Activated naive CD4-positive, alpha-beta T cell treated with anti-CD3 and anti-CD28 coated beads, Interleukin-2, amount 50 U/mL, for 24 hours (primary cell): ENCODE data around the gene ADAMTS8.

Experiments
- H3K27ac Mint-ChIP-seq: one replicate; pipeline ENCODE4 v1.8.0; 2021; ENCODE audit warnings: mild to moderate bottlenecking, mixed read lengths
- H3K27me3 Mint-ChIP-seq: one replicate; pipeline ENCODE4 v1.8.0; 2021; ENCODE audit warnings: mixed read lengths
- H3K36me3 Mint-ChIP-seq: one replicate; pipeline ENCODE4 v1.8.0; 2021; ENCODE audit warnings: mixed read lengths
- H3K4me1 Mint-ChIP-seq: one replicate; pipeline ENCODE4 v1.8.0; 2021; ENCODE audit warnings: mixed read lengths
- H3K4me3 Mint-ChIP-seq: one replicate; pipeline ENCODE4 v1.8.0; 2021; ENCODE audit warnings: mild to moderate bottlenecking, mixed read lengths
- H3K9me3 Mint-ChIP-seq: one replicate; pipeline ENCODE4 v1.8.0; 2021; ENCODE audit warnings: mixed read lengths

Gene ADAMTS8

DNA sequence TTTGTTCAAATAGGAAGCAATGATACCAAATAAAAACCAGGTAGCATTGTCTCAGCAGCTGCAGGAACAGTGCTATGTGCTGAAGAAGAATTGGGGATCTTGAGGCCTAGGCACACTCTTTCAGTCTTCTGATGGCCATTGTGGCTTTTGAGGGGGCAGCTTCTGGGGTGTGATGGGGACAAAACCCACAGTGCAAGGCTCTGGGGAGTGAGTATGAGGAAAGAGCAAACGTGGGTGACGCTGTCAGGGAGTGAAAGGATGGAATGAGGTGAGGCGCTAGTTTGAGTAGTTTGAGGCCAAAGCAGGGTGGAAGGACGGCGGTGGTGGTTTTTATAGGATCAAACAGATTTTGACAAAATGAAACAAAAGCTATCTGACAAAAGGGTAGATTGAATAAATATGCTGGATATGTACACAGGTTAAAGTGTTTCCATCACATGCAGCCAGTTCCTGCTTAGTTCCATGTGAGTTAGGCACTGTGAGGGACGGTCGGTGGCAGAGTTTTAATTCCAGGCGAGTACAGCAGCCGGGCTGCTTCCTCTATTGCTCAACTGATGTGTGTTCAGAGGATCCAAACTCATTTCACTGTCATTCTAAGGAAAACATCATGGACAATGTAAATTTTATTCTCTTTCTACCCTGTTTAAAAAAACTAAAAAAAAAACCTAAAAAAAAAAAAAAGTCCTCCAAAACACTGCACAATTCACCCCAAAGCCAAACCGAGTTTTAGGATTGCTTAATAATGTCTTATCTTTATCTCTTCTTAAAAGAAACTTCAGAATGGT is 38.9 kb upstream of the ADAMTS8 start:
- Mint-ChIP-seq H3K4me3 (no peak overlapping the region), H3K9me3 (no peaks in the 10 kb centered on the region), H3K27me3 (no peaks in the 10 kb centered on the region), H3K36me3 (no peaks in the 10 kb centered on the region), H3K27ac (no peak overlapping the region), H3K4me1 (no peaks in the 10 kb centered on the region)

DNA sequence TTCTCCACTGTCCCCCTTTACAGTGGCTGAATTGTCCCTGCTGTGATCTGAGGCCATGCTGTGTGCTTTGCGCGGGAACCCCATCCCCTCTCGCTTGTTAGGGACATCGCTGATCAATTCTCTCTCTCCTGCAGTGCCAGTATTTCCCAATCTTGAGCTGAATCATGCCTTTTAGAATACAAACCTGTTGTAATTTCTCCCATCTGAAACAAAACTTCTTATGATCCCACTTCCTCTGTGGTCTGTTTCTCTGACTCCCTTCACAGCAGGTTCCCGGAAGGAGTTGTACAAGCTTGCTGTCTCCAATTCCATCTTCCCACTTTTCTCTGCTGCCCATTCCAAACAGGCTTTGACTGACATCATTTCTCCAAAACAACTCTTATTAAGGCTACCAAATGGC is 36.9 kb upstream of the ADAMTS8 start:
- Mint-ChIP-seq H3K36me3 (no peaks in the 10 kb centered on the region), H3K9me3 (no peaks in the 10 kb centered on the region), H3K27ac (no peak overlapping the region), H3K4me3 (no peak overlapping the region), H3K27me3 (peaks cover 1% of the 10 kb centered on the region), H3K4me1 (no peaks in the 10 kb centered on the region)

DNA sequence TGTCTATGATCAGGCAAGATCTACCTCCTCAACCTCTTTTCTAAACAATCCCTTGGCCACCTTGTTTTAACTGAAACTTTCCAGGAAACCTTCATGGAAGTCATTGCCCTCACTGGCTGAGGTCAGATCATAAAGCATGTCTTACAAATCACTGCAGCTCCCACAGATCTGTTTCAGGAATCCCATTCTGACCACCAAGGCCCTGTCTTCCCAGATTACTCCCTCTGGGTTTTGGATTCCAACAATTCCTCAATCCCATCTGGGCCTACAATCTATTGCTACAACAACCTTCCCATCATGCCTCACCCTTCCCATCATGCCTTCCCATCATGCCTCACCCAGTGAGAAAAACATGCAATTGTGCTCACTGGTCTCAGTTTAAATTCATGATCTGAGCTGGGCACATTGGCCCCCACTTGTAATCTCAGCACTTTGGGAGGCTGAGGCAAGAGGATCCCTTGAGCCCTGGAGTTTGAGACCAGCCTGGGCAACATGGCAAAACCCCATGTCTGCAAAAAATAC is 35.9 kb upstream of the ADAMTS8 start:
- Mint-ChIP-seq H3K4me1 (no peaks in the 10 kb centered on the region), H3K27me3 (peaks cover 1% of the 10 kb centered on the region), H3K27ac (no peak overlapping the region), H3K9me3 (no peaks in the 10 kb centered on the region), H3K36me3 (no peaks in the 10 kb centered on the region), H3K4me3 (no peak overlapping the region)

DNA sequence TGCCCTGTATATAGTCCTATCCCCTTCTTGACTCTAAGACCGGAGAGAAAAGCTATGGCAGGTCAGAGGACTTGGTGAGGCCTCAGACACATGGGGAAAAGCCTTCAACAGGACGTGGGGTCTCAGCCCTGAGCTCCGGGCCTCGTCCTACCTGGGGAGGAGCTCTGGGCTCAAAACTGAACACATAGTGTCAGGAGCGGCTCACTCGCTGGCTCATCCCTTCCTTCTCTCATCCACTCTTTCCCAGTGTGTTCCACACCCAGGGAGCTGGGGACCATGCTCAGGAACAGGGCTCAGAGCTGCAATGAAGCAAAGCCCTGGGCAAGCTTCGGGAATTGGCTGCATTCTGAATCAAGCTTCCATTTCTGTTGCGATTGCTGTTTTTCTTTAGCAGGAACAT is 34.5 kb upstream of the ADAMTS8 start:
- H3K4me3 Mint-ChIP-seq: no peak overlapping the region
- H3K27ac Mint-ChIP-seq: no peak overlapping the region
- H3K27me3 Mint-ChIP-seq: peaks cover 1% of the 10 kb centered on the region
- no peaks in the 10 kb centered on the region for H3K9me3 Mint-ChIP-seq
- no peaks in the 10 kb centered on the region for H3K4me1 Mint-ChIP-seq
- H3K36me3 Mint-ChIP-seq: no peaks in the 10 kb centered on the region

DNA sequence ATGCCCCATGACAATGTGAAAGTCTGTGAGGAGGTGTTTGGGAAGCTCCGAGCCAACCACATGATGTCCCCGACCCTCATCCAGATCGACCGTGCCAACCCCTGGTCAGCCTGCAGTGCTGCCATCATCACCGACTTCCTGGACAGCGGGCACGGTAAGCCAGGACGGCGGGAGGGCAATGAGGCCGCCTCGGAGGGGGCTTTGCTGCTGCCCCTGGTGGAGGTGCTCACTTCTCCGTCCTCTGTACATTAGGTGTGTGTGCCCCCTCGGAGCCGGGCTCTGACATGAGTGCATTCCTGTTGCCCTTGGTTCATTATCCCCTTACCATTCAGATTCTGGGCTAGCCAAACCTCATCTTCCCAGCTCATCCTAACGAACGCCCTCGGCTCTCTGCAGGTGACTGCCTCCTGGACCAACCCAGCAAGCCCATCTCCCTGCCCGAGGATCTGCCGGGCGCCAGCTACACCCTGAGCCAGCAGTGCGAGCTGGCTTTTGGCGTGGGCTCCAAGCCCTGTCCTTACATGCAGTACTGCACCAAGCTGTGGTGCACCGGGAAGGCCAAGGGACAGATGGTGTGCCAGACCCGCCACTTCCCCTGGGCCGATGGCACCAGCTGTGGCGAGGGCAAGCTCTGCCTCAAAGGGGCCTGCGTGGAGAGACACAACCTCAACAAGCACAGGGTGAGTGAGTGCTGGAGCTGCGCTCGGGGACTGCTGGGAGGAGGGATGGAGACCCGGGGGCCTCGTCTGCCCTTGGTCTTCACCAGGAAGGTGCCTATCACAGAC is 33.9 kb upstream of the ADAMTS8 start:
- Mint-ChIP-seq H3K9me3 (no peaks in the 10 kb centered on the region), H3K36me3 (no peaks in the 10 kb centered on the region), H3K4me1 (no peaks in the 10 kb centered on the region), H3K27ac (no peak overlapping the region), H3K4me3 (no peak overlapping the region), H3K27me3 (peaks cover 1% of the 10 kb centered on the region)

DNA sequence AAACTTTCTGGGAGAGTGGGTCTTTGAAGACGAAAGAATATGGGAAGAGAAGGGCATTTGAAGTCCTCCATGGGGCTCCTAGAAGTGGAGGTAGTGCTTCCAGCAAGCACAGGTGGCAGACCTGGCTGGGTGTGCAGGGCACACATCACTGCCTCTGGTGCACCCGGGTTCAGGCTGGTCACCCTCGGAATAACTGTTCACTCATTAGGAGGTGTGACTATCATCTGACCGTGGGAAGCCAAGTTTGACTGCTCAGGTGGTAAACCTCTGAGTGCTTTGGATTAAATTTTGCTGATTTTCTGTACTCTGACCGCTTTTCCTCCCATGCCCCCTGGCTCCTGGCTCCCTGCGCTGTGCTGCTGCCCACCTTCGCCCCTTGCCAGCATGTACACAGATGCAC is 31.1 kb upstream of the ADAMTS8 start:
- Mint-ChIP-seq H3K27me3 (peaks cover 1% of the 10 kb centered on the region), H3K4me1 (no peaks in the 10 kb centered on the region), H3K27ac (no peak overlapping the region), H3K36me3 (no peaks in the 10 kb centered on the region), H3K9me3 (no peaks in the 10 kb centered on the region), H3K4me3 (no peak overlapping the region)

DNA sequence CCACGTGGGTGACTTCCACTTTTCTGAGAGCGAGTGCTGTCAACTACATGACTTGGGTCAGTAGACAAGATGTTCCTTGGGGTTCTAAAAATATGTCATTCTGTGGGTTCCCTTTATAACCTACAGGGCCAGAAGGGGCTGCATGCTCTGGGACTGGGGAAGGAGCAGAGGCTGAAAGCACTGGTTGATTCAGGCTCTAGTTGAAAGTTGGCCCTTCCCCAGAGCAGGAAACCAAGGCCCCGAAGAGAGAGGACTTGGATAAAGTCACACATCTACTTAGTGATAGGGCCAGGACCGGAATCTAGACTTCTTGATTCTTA is 30.0 kb upstream of the ADAMTS8 start:
- Mint-ChIP-seq H3K27ac (no peak overlapping the region), H3K4me3 (no peak overlapping the region), H3K4me1 (no peaks in the 10 kb centered on the region), H3K36me3 (no peaks in the 10 kb centered on the region), H3K27me3 (peaks cover 6% of the 10 kb centered on the region), H3K9me3 (no peaks in the 10 kb centered on the region)

DNA sequence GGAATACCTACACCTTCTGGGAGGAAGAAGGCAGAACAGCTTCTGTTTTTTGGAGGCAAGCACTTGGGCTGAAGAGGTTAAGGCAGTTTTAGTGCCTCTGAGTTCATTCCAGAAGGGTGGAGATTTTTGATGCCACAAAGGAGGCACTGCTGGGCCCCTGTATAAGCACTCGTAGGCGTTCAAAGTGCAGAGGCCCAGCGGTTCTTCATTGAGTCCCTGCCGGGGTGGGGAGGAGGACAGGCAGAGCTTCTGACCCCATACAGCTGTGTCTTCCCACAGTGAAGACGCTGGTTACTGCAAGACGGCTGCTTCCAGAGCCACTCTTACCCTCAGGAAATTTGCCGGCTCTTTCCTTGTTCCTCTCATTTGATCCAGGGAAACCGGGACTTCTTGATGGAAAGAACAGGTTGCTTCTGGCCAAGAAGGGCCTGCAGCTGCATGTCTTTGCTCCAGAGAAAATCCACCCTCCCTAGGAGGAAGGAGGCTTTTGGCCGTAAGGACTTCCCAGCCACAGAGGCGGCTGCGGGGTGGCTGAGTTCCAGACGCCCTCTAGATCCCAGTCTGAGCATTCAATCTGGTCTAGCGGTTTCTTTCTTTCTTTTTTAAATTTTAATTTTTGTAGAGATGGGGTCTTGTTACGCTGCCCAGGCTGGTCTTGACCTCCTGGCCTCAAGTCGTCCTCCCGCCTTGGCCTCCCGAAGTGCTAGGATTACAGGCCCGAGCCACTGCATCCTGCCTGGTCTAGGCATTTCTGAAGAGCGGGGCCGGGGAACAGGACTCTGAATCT is 29.4 kb upstream of the ADAMTS8 start:
- no peaks in the 10 kb centered on the region for H3K36me3 Mint-ChIP-seq
- H3K9me3 Mint-ChIP-seq: no peaks in the 10 kb centered on the region
- H3K27ac Mint-ChIP-seq: no peak overlapping the region
- H3K27me3 Mint-ChIP-seq: peaks cover 8% of the 10 kb centered on the region
- no peaks in the 10 kb centered on the region for H3K4me1 Mint-ChIP-seq
- no peak overlapping the region for H3K4me3 Mint-ChIP-seq

DNA sequence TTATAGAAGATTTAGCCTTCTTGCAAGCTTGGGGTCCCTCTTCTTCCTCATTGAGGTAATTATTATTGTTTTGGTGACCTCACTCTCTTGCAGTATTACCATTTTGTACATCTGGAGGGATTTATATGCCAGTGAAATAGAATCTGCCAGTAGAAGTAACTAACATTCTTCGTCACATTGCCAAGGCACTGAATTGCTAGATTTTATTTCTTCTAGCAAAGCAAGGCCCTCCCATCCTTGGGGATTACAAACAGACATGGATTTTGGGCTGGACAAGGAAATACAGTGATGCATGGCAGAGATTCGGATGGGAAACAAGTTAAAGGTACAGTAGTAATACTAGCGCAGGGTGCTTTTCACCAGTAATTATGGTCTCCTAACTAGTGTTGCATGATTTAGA is 27.9 kb upstream of the ADAMTS8 start:
- Mint-ChIP-seq H3K27me3 (peaks cover 7% of the 10 kb centered on the region), H3K27ac (no peak overlapping the region), H3K9me3 (no peaks in the 10 kb centered on the region), H3K4me1 (no peaks in the 10 kb centered on the region), H3K36me3 (no peaks in the 10 kb centered on the region), H3K4me3 (no peak overlapping the region)

DNA sequence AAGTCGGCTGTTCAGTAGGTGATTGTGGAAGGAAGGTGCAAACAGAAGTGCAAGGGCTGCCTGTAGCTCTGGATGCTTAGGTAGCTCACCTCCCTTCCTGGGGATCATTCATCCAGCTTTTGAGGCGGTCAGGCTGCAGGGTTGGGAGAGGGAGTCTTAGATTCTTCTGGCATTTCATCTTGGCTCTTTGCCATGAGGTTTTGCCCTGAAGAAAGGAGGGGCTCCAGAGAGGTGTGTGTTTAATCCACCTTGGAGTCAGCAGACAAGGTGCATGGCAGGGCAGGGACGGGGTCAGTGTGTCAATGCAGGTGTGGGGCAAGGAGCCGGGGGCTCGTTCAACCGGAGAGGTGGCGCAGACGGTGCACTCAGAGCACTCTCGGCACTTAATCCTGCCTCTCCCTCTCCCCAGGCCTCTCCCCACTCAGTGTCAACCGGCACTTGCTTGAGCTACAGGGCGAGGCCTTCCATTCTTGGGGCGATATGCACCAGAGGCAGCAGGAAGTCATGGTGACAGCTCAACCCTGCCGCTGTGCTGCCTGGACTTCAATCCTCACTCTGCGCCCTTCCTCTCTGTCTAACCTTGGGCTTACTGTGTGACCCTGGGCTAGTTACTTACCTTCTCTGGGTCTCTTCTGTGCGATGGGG is 27.2 kb upstream of the ADAMTS8 start:
- Mint-ChIP-seq H3K4me3 (no peak overlapping the region), H3K4me1 (no peaks in the 10 kb centered on the region), H3K36me3 (no peaks in the 10 kb centered on the region), H3K9me3 (no peaks in the 10 kb centered on the region), H3K27me3 (peaks cover 9% of the 10 kb centered on the region), H3K27ac (no peak overlapping the region)

DNA sequence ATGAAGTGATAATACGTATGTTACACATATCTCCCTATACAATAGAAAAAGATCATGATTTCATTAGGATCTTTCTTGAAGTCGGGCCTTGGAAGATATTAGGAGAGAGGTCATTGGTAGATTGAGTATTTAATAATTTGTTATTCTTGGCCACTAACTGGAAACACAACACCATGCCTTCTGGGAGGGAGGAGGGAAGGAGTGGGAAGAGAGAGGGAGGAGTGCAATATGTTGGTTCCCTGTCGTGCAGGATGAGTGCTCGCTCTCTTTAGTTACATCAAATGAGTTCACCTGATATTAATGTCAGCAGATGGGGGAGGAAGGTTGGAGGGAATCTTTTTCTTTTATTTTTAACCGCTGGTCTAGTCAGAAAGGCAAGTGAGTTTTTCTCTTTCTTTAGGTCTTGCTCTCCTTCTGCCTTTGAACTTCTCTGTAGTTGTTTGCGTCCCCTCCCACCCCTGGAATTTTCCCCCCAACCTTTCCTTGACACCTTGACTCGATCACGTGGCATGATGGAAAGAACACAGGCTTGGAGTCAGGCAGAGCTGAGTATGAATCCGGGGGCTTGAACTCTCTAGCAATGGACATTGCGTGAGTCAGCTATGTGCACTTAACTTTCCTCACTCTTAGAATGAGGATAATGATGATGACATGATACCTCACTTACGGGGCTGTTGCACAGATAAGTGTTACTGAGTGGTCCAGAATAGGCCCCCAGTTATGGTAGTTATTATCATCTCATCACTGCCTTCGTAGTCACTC is 26.3 kb upstream of the ADAMTS8 start:
- H3K36me3 Mint-ChIP-seq: no peaks in the 10 kb centered on the region
- no peak overlapping the region for H3K27ac Mint-ChIP-seq

DNA sequence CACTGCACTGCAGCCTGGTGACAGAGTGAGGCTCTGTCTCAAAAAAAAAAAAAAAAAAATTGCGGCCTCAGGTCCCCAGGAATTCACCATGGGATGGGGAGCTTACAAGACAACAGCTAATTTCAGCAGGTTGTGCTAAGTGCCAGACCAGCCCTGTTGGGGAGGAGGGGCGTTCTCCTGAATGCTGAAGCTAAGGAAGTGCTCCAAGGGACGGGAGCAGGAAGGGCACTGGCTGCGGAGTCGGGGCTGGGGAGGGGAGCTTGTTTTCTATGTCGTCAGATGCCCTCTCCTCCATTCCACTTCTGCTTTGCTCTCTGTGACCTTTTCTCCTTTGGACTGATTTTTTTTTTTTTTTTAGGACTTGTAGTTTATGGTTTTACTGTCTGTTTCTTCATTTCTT is 24.5 kb upstream of the ADAMTS8 start:
- no peaks in the 10 kb centered on the region for H3K9me3 Mint-ChIP-seq

More for the DNA sequence above, 26.3 kb upstream of the ADAMTS8 start:
- Mint-ChIP-seq H3K27me3 (peaks cover 12% of the 10 kb centered on the region), H3K4me1 (no peaks in the 10 kb centered on the region), H3K9me3 (no peaks in the 10 kb centered on the region), H3K4me3 (no peak overlapping the region)

DNA sequence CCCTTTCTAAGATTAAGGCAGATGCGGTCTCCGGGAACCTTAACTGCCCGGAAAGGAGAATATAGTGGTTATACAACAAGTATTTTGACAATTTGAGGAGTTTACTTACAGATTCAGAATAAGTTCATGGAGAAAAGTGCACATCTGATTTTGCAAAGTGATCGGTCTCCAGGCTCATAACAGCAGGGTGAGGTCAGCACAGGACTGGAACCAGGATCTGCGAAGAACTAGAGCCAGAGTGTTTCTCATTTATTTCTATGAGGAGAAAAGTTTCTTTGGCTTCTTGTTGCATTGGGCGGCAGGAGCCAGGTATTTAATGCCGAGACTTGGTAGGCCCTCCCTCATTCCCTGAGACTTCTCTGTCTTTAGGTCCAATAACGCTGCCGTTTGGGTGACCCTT is 23.8 kb upstream of the ADAMTS8 start:
- no peak overlapping the region for H3K27ac Mint-ChIP-seq
- H3K4me3 Mint-ChIP-seq: no peak overlapping the region
- no peaks in the 10 kb centered on the region for H3K9me3 Mint-ChIP-seq
- peaks cover 15% of the 10 kb centered on the region for H3K27me3 Mint-ChIP-seq
- H3K36me3 Mint-ChIP-seq: no peaks in the 10 kb centered on the region
- H3K4me1 Mint-ChIP-seq: peaks cover 4% of the 10 kb centered on the region

More for the DNA sequence above, 24.5 kb upstream of the ADAMTS8 start:
- Mint-ChIP-seq H3K27me3 (peaks cover 15% of the 10 kb centered on the region), H3K4me3 (no peak overlapping the region), H3K27ac (no peak overlapping the region), H3K4me1 (peaks cover 3% of the 10 kb centered on the region), H3K36me3 (no peaks in the 10 kb centered on the region)

DNA sequence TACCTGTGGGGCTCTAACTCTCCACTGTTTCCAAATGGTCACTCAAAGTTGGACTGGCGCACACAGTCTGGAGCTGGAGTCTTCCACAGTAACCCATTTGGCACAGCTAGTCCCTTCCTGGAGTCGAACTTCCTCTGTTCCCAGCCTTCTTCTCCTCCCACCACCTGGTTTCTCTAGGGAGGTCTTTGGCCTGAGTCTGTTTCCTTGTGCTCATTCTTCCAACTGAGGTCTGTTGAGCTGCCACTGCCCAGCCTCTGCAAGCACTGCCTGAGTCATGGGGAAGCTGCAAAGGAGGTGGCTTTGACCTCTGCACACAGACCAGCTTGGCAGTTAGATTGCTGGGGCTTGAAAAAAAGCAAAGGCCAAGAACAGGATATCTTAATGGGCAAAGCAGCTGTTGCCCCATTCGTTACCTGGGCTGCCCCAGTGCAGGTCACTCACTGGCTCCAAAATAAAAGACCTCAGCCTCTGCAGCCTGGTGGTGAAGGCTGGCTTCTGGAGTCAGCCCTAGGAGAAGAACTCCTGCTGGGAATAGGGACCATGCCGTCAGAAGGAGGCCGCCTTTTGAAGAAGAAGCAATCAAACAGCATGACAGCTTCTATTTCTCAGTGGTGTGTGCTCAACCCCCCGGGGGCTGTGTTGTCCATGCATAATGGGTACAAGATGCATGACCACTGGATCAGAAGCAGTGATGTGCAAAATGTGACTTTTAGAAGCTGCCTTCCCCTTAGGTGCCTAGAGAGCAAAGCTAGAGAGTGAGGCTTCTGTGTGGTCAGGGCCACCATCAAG is 23.0 kb upstream of the ADAMTS8 start:
- Mint-ChIP-seq H3K4me1 (peaks cover 4% of the 10 kb centered on the region), H3K36me3 (no peaks in the 10 kb centered on the region), H3K9me3 (no peaks in the 10 kb centered on the region), H3K27me3 (peaks cover 16% of the 10 kb centered on the region), H3K4me3 (no peak overlapping the region), H3K27ac (no peak overlapping the region)
